NCI-H526 (cell line): ENCODE measurements around the gene VEGFC.

Source experiments
- DNase-seq, 2 experiments: peaks; one replicate each; lab custom pipeline; 2025; lab: John Stamatoyannopoulos, UW

The VEGFC gene

DNA sequence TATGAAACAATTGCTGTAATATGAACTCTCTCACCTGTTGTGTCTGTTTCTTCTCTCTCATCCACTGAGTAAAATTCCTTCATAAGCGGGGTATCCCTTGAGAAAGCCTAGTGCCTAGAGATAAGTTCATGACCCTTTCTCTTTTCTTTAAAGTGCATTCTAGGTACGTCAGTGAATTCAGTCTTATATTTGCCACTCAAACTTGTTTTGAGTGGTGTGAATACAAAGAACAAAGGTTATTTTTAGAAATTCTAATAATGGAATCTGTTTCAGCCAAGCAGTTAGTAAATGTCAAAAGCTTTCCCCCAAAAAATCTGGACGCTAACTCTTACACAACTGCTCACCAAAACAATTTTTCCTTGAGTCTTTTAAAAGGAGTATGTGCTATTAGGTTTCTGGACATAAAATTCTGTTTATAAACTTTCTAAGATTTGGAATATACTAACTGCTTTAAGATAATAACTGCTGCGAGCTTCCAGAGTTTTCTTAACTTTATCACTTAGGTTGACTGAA, 112.0 kb downstream of the VEGFC start:
- DNase-seq = no peak

DNA sequence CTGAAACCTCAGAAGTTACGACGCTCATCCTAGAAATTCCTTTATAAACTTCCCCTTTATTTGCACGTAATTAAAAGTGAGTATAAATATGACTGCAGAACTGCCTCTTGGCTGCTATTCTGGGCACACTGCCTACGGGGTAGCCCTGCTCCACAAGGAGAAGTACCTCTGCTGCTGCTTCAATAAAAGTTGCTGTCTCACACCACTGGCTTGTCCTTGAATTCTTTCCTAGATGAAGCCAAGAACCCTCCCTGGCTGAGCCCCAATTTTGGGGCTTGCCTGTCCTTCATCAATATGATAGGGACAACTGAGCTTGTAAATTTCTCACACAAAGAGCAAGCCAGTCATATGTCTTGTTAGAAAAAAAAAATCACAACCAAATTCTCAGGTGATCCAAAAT, 115.8 kb downstream of the VEGFC start:
- DNase-seq = no peak

DNA sequence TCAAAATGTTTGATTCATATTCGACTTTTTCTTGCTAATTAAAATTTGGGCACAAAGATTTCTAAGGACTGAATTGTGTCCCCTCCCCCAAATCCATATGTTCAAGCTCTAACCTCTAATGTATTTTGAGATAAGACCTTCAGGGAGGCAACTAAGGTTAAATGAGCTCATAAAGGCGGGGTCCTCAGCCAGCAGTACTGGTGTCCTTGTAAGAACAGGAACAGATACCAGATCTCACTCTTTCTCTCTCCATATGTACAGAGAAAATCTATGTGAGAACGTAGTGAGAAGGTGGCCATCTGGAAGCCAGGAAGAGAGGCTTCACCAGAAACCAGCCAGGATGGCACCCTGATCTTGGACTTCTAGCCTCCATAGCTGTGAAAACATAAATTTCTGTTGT, 116.9 kb downstream of the VEGFC start:
- DNase-seq = peak; percentile 52 to 65

- DNase-seq = no peak
These were observed 121.2 kb downstream of the VEGFC start for GRCh38 chr4:176671532-176671931.

GRCh38 chr4:176668324-176668723, 124.4 kb downstream of the VEGFC start:
- no peak for DNase-seq

GRCh38 chr4:176664964-176665363, 127.8 kb downstream of the VEGFC start:
- no peak for DNase-seq

- no peak for DNase-seq
These were observed 132.2 kb downstream of the VEGFC start for GRCh38 chr4:176660561-176660960.

DNA sequence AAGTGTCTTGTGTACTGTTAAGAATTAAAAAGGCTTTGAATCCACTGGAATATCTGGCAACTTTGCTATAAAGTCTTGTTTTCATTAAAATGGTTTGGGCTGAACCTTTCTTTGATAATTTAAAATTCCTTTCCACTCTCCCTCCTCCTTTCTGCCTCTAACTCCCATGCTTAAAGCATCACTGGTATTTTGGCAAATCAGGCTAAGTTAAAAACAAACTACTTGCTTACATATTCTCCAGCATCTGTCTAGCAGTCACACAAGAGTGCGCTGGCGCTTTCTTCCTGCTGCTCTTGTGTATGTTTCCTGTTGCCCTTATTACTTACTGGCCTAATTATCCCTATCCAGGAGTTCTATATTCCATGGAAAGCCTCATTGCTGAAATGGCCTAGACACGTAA, 136.6 kb downstream of the VEGFC start:
- DNase-seq = no peak

GRCh38 chr4:176654565-176655216, 138.0 kb downstream of the VEGFC start:
- DNase-seq = no peak

GRCh38 chr4:176653401-176654220, 139.1 kb downstream of the VEGFC start:
- DNase-seq = peak in 1 of 2 experiments; percentile 21

GRCh38 chr4:176646311-176646710, 146.4 kb downstream of the VEGFC start:
- no peak for DNase-seq

- no peak for DNase-seq
These were observed 147.3 kb downstream of the VEGFC start for GRCh38 chr4:176645246-176645960.

DNA sequence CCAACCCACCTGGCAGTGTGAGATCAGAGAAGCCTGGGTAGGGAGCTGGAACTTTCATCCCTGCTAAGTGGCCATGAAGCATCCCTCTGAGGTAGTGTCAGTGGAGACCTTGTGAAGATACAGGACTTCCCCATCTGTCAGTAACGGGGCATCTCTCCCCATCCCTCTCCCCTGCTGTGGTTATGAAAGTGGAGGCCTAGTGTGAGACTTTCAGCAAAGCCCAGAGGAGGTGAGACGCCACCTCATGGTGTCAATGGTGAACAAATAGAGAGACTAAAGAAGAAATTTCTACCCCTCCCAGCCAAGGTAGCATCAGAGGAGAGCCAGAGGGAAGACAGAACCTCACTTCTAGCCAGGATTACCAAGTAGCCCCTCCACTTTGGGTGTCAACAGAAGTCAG, 150.2 kb downstream of the VEGFC start:
- DNase-seq = no peak

GRCh38 chr4:176641237-176641636, 151.5 kb downstream of the VEGFC start:
- DNase-seq = no peak

GRCh38 chr4:176638992-176639391, 153.7 kb downstream of the VEGFC start:
- no peak for DNase-seq

GRCh38 chr4:176636292-176636691, 156.4 kb downstream of the VEGFC start:
- DNase-seq = no peak

GRCh38 chr4:176635372-176636261, 157.1 kb downstream of the VEGFC start:
- no peak for DNase-seq
